Parathyroid adenoma (tissue), 2 donors: ENCODE data around the gene MGMT.

Experiments used
- H2AFZ ChIP-seq: fragments of 300-600 bp; sonication (generic); one replicate; pipeline ENCODE4 v1.7.0; 2017; ENCODE audit warnings: antibody characterized with exemption, mild to moderate bottlenecking
- H3K27ac ChIP-seq: fragments of 300-600 bp; sonication (generic); one replicate; pipeline ENCODE4 v1.7.0; 2017
- H3K27me3 ChIP-seq: fragments of 300-600 bp; sonication (generic); one replicate; pipeline ENCODE4 v1.7.0; 2017; ENCODE audit warnings: low read length; ENCODE audit not compliant: control insufficient read depth, insufficient read depth
- H3K36me3 ChIP-seq: fragments of 300-600 bp; sonication (generic); one replicate; pipeline ENCODE4 v1.7.0; 2017; ENCODE audit warnings: low read length; ENCODE audit not compliant: control insufficient read depth, insufficient read depth
- H3K4me1 ChIP-seq: fragments of 300-600 bp; sonication (generic); one replicate; pipeline ENCODE4 v1.7.0; 2017; ENCODE audit warnings: control low read depth
- H3K4me2 ChIP-seq: fragments of 300-600 bp; sonication (generic); one replicate; pipeline ENCODE4 v1.7.0; 2017; ENCODE audit warnings: low read length
- H3K4me3 ChIP-seq: fragments of 300-600 bp; sonication (generic); one replicate; pipeline ENCODE4 v1.7.0; 2017; ENCODE audit warnings: low read depth, low read length
- H3K79me2 ChIP-seq: fragments of 300-600 bp; sonication (generic); one replicate; pipeline ENCODE4 v1.7.0; 2017; ENCODE audit warnings: control low read depth
- H3K9ac ChIP-seq: fragments of 300-600 bp; sonication (generic); one replicate; pipeline ENCODE4 v1.7.0; 2017; ENCODE audit warnings: mild to moderate bottlenecking
- H3K9me3 ChIP-seq: fragments of 300-600 bp; sonication (generic); one replicate; pipeline ENCODE4 v1.7.0; 2017; ENCODE audit warnings: low read length; ENCODE audit not compliant: control insufficient read depth
- CTCF ChIP-seq: fragments of 300-600 bp; sonication (generic); IDR thresholded peaks from one replicate; pipeline ENCODE4 v1.7.0; 2017; ENCODE audit warnings: antibody characterized with exemption, mild to moderate bottlenecking
- donor health status: primary hyperparathyroidism.

Gene MGMT

GRCh38 chr10:129544205-129545202 lies 77.5 kb downstream of the MGMT start:
- Histone ChIP-seq H3K27me3 (no peaks in the 10 kb centered on the region), H3K79me2 (no peaks in the 10 kb centered on the region), H3K36me3 (no peaks in the 10 kb centered on the region), H2AFZ (no peak overlapping the region), H3K27ac (no peak overlapping the region), H3K9ac (no peak overlapping the region), H3K9me3 (no peaks in the 10 kb centered on the region), H3K4me2 (no peak overlapping the region), H3K4me1 (no peaks in the 10 kb centered on the region), H3K4me3 (no peak overlapping the region)
- TF ChIP-seq CTCF, result no peak

- Histone ChIP-seq H3K4me2 (no peak overlapping the region), H3K4me1 (no peaks in the 10 kb centered on the region), H2AFZ (no peak overlapping the region), H3K4me3 (no peak overlapping the region), H3K79me2 (no peaks in the 10 kb centered on the region), H3K27me3 (no peaks in the 10 kb centered on the region), H3K9ac (no peak overlapping the region), H3K9me3 (no peaks in the 10 kb centered on the region), H3K36me3 (no peaks in the 10 kb centered on the region), H3K27ac (no peak overlapping the region)
- TF ChIP-seq CTCF, result no peak
Observed at GRCh38 chr10:129545261-129545660, 78.2 kb downstream of the MGMT start.

GRCh38 chr10:129546106-129546505 lies 79.1 kb downstream of the MGMT start:
- H3K79me2 ChIP-seq, result no peaks in the 10 kb centered on the region
- H3K4me3 ChIP-seq, result no peak overlapping the region
- no peak overlapping the region for H3K4me2 ChIP-seq
- TF ChIP-seq CTCF, result no peak
- no peaks in the 10 kb centered on the region for H3K4me1 ChIP-seq
- no peaks in the 10 kb centered on the region for H3K27me3 ChIP-seq
- no peak overlapping the region for H2AFZ ChIP-seq
- H3K9ac ChIP-seq, result no peak overlapping the region
- no peaks in the 10 kb centered on the region for H3K9me3 ChIP-seq
- no peaks in the 10 kb centered on the region for H3K36me3 ChIP-seq
- no peak overlapping the region for H3K27ac ChIP-seq

GRCh38 chr10:129547608-129548007 lies 80.6 kb downstream of the MGMT start:
- H3K27ac ChIP-seq, result no peak overlapping the region
- no peak overlapping the region for H3K4me2 ChIP-seq
- no peak overlapping the region for H3K9ac ChIP-seq
- H3K9me3 ChIP-seq, result no peaks in the 10 kb centered on the region
- no peak overlapping the region for H2AFZ ChIP-seq
- no peak for TF ChIP-seq CTCF
- no peaks in the 10 kb centered on the region for H3K36me3 ChIP-seq
- H3K4me1 ChIP-seq, result no peaks in the 10 kb centered on the region
- no peak overlapping the region for H3K4me3 ChIP-seq
- H3K27me3 ChIP-seq, result no peaks in the 10 kb centered on the region
- no peaks in the 10 kb centered on the region for H3K79me2 ChIP-seq

- H3K4me2 ChIP-seq, result no peak overlapping the region
Observed at GRCh38 chr10:129548600-129548999, 81.6 kb downstream of the MGMT start.

More at GRCh38 chr10:129548600-129548999, 81.6 kb downstream of the MGMT start:
- Histone ChIP-seq H3K79me2 (no peaks in the 10 kb centered on the region), H3K4me1 (no peaks in the 10 kb centered on the region), H3K36me3 (no peaks in the 10 kb centered on the region), H2AFZ (no peak overlapping the region), H3K9ac (no peak overlapping the region), H3K9me3 (no peaks in the 10 kb centered on the region), H3K27me3 (no peaks in the 10 kb centered on the region), H3K27ac (no peak overlapping the region), H3K4me3 (no peak overlapping the region)
- no peak for TF ChIP-seq CTCF
